ENCODE results near the gene WNK3. TPM values are rescaled to one million over a fixed set of nuclear protein-coding genes. Genes with fewer than 3 reads are reported as not detected.

Gene WNK3
- total and polyA plus RNA-seq, 2 donors (not counting 3 experiments of a cell fraction or from before 2014, with no cell fraction given), result 0.30 to 2.7 TPM

DNA sequence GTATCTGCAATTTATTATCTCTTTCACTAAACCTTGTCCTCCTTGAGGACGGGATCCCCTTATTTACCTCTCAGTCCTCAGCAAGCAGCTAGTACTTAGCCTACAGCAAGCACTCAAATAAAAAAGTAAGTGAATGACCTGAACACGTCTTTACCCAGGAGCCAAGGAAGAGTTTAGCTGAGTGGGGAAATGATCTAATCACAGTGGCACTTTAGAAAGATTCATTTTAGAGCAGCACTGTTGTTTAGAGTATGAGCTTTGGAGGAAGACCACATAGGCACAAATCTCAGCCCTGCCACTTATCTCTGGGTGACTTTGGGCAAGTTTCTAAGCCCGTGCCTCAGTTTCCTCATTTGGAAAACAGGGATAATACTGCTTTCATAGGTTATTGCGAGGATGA lies 177.4 kb downstream of the WNK3 start:
- FAIRE-seq (peak; percentile 84), DNase-seq (ENCODE audit: low read depth, low spot score) (peak; percentile 53)
- Histone ChIP-seq H3K9me3 (replicated peaks; ENCODE audit: control insufficient read depth, insufficient read depth, low read length) (no peaks in the 10 kb centered on the region), H3K9ac (replicated peaks; ENCODE audit: extremely low read depth, insufficient read depth, low read length) (peak overlapping the region; percentile 61), H3K27ac (ENCODE audit: insufficient read depth, low read depth, low read length) (peak overlapping the region; percentile 68), H3K4me1 (ENCODE audit: control insufficient read depth, extremely low read depth, insufficient read depth, low read length) (peaks cover 44% of the 10 kb centered on the region), H2AFZ (ENCODE audit: low read depth, low read length) (no peak overlapping the region), H3K4me3 (replicated peaks in 1 of 3; ENCODE audit: insufficient read depth in 1 of 3, low read depth in 1 of 3, low read length in 3 of 3) (peak overlapping the region in 1 of 3 experiments; percentile 81), H3K36me3 (ENCODE audit: control insufficient read depth in 2 of 2, extremely low read depth in 1 of 2, insufficient read depth in 2 of 2, low read length in 2 of 2) (no peaks in the 10 kb centered on the region), H3K4me2 (ENCODE audit: insufficient read depth, low read length) (peak overlapping the region; percentile 85), H4K20me1 (replicated peaks; ENCODE audit: control insufficient read depth, extremely low read depth, insufficient read depth, low read length) (no peaks in the 10 kb centered on the region), H3K9me1 (replicated peaks; ENCODE audit: control insufficient read depth, extremely low read depth, insufficient read depth, low read length) (no peaks in the 10 kb centered on the region), H3K79me2 (ENCODE audit: control insufficient read depth, insufficient read depth, low read length) (peaks cover 66% of the 10 kb centered on the region), H3K27me3 (ENCODE audit: control insufficient read depth in 2 of 2, insufficient read depth in 2 of 2, low read length in 2 of 2) (no peaks in the 10 kb centered on the region)
- ChIA-PET CTCF (interaction anchor here (0.8 kb wide), 1 partner anchor 138 kb away, joined by 4 read pairs; no protein-coding TSS in a partner anchor), POLR2A (interaction anchor here (0.6 kb wide), 1 partner anchor 497 kb away, joined by 8 read pairs; no protein-coding TSS in a partner anchor)
- TF ChIP-seq GATA2 (IDR thresholded peaks at IDR 0.05; ENCODE audit: insufficient read depth, insufficient read length, low read depth, low read length) (no peak), MYC (IDR thresholded peaks at IDR 0.05; ENCODE audit: low read depth, low read length) (no peak), POLR2AphosphoS5 (IDR thresholded peaks at IDR 0.05; ENCODE audit: insufficient read depth, low read depth, low read length) (no peak), JUN (IDR thresholded peaks at IDR 0.05; ENCODE audit: borderline replicate concordance, insufficient read depth, insufficient read length, low read depth) (peak; percentile 18)
- TF ChIP-seq, protein P1, sequence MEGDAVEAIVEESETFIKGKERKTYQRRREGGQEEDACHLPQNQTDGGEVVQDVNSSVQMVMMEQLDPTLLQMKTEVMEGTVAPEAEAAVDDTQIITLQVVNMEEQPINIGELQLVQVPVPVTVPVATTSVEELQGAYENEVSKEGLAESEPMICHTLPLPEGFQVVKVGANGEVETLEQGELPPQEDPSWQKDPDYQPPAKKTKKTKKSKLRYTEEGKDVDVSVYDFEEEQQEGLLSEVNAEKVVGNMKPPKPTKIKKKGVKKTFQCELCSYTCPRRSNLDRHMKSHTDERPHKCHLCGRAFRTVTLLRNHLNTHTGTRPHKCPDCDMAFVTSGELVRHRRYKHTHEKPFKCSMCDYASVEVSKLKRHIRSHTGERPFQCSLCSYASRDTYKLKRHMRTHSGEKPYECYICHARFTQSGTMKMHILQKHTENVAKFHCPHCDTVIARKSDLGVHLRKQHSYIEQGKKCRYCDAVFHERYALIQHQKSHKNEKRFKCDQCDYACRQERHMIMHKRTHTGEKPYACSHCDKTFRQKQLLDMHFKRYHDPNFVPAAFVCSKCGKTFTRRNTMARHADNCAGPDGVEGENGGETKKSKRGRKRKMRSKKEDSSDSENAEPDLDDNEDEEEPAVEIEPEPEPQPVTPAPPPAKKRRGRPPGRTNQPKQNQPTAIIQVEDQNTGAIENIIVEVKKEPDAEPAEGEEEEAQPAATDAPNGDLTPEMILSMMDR (IDR thresholded peaks at IDR 0.05; ENCODE audit: extremely low read depth in 1 of 2, insufficient read depth in 1 of 2, low read depth in 1 of 2, low read length in 2 of 2), result no peak
- TF ChIP-seq, protein P2, sequence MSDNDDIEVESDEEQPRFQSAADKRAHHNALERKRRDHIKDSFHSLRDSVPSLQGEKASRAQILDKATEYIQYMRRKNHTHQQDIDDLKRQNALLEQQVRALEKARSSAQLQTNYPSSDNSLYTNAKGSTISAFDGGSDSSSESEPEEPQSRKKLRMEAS (IDR thresholded peaks at IDR 0.05; ENCODE audit: insufficient read depth, insufficient read length), result no peak
- intact Hi-C loops (cut with micrococcal nuclease) (loop anchor here (5.0 to 10.0 kb wide), 4 partner anchors 177 to 1532 kb away; partner anchors contain the start of genes HUWE1, MAGED2 and WNK3), dilution Hi-C loops (cut with MboI; ENCODE audit: extremely low pct_ligation_motif_present, low sequenced_read_pairs) (no loop called here)
- no TSS peak for BruUV-seq (replicated peaks)
